Activated naive CD8-positive, alpha-beta T cell treated with anti-CD3 and anti-CD28 coated beads for 36 hours (primary cell): ENCODE data around the gene RBSN. TPM values are rescaled to one million over a fixed set of nuclear protein-coding genes. Genes with fewer than 3 reads are reported as not detected.

Experiments
- DNase-seq: peaks from one replicate; pipeline ENCODE4 v3.0.0; 2021
- H3K27ac Mint-ChIP-seq: one replicate; pipeline ENCODE4 v1.8.0; 2022; ENCODE audit warnings: mild to moderate bottlenecking, moderate library complexity, mixed read lengths
- H3K27me3 Mint-ChIP-seq: one replicate; pipeline ENCODE4 v1.8.0; 2022; ENCODE audit warnings: mild to moderate bottlenecking, mixed read lengths
- H3K36me3 Mint-ChIP-seq: one replicate; pipeline ENCODE4 v1.8.0; 2021; ENCODE audit warnings: mild to moderate bottlenecking, mixed read lengths
- H3K4me1 Mint-ChIP-seq: one replicate; pipeline ENCODE4 v1.8.0; 2021; ENCODE audit warnings: mixed read lengths
- H3K4me3 Mint-ChIP-seq: one replicate; pipeline ENCODE4 v1.8.0; 2022; ENCODE audit warnings: mild to moderate bottlenecking, moderate library complexity, mixed read lengths
- H3K9me3 Mint-ChIP-seq: one replicate; pipeline ENCODE4 v1.8.0; 2022; ENCODE audit warnings: mixed read lengths
- total RNA-seq, 2 experiments: library from RNA; stranded (reverse); gene quantifications; one replicate each; pipeline ENCODE4 v1.2.3, GENCODE V29; 2021

Gene RBSN
- total RNA-seq, 2 experiments from 2014 or later = 7.9 to 8.6 TPM

DNA sequence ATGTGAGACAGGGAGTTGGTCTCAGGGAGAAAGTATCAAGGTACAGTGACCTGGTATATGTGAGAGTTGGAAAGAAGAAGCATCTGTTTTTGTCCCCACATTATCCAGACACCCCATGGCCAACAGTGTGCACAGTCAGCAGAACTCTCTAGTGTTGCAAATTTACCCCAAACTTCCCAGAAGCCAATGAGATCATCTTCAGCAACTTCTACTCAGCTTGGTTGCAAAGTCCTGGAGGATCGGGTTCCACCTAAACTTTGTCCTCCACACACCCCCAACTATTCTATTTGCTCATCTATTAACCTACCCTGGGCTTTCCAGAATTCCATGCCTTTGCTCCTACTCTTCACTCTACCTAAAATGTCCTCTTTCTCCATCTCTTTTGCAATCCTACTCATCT, 15.7 kb downstream of the RBSN start:
- H3K36me3 Mint-ChIP-seq = peaks cover 12% of the 10 kb centered on the region
- H3K4me1 Mint-ChIP-seq = no peaks in the 10 kb centered on the region
- H3K9me3 Mint-ChIP-seq = no peaks in the 10 kb centered on the region
- H3K4me3 Mint-ChIP-seq = no peak overlapping the region
- DNase-seq = no peak
- no peaks in the 10 kb centered on the region for H3K27me3 Mint-ChIP-seq
- no peak overlapping the region for H3K27ac Mint-ChIP-seq

GRCh38 chr3:15081960-15082664, 16.8 kb downstream of the RBSN start:
- Mint-ChIP-seq H3K4me3 (no peak overlapping the region), H3K4me1 (no peaks in the 10 kb centered on the region), H3K9me3 (no peaks in the 10 kb centered on the region), H3K27me3 (no peaks in the 10 kb centered on the region), H3K36me3 (peaks cover 12% of the 10 kb centered on the region), H3K27ac (no peak overlapping the region)
- no peak for DNase-seq

DNA sequence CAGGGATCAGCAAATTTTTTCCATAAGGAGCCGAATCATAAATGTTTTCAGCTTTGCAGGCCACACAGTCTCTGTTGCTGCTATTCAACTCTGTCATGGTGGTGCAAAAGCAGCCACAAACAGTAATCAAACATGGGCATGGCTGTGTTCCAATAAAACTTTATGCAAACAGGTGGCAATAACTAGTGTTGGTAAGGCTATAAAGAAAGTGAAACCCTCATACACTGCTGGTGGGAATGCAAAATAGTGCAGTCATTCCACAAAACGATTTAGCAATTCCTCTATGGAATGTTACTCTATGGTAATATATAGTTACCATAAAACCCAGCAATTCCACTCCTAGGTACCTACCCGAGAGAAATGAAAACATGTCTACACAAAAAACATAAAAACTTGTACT, 19.9 kb downstream of the RBSN start:
- Mint-ChIP-seq H3K4me3 (no peak overlapping the region), H3K36me3 (peaks cover 8% of the 10 kb centered on the region), H3K4me1 (no peaks in the 10 kb centered on the region), H3K9me3 (no peaks in the 10 kb centered on the region), H3K27ac (no peak overlapping the region), H3K27me3 (no peaks in the 10 kb centered on the region)
- DNase-seq = no peak

- no peak overlapping the region for H3K4me3 Mint-ChIP-seq
- no peaks in the 10 kb centered on the region for H3K9me3 Mint-ChIP-seq
- no peaks in the 10 kb centered on the region for H3K27me3 Mint-ChIP-seq
- DNase-seq = no peak
- H3K27ac Mint-ChIP-seq = no peak overlapping the region
- no peaks in the 10 kb centered on the region for H3K36me3 Mint-ChIP-seq
- no peaks in the 10 kb centered on the region for H3K4me1 Mint-ChIP-seq
Measured at GRCh38 chr3:15074500-15074899, 24.4 kb downstream of the RBSN start.

DNA sequence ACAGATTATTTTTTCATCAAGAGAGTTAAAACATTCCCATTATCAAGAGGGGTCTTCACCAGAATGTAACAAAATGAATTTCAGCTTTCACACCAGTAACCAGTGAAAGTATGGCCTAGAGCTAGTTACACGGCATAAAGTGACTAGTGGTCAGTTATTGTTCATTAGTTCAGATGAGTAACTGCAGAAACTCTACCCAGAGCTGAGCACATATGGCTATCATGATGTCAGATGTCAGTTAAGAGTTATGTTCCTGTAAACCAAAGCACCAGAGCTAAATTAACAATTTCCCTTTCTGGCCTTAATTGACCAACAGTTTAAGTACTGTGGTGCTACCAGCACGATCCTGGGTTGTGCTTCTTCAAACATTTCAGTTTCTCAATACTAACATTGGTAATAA, 27.2 kb downstream of the RBSN start:
- H3K9me3 Mint-ChIP-seq = no peaks in the 10 kb centered on the region
- H3K4me3 Mint-ChIP-seq = no peak overlapping the region
- DNase-seq = no peak

GRCh38 chr3:15069441-15069840, 29.5 kb downstream of the RBSN start:
- no peak overlapping the region for H3K27ac Mint-ChIP-seq

More for the DNA sequence above, 27.2 kb downstream of the RBSN start:
- Mint-ChIP-seq H3K36me3 (no peaks in the 10 kb centered on the region), H3K4me1 (no peaks in the 10 kb centered on the region), H3K27ac (no peak overlapping the region), H3K27me3 (no peaks in the 10 kb centered on the region)

GRCh38 chr3:15066467-15066866, 32.5 kb downstream of the RBSN start:
- Mint-ChIP-seq H3K4me3 (peak overlapping the region; percentile 49), H3K9me3 (no peaks in the 10 kb centered on the region), H3K4me1 (peaks cover 19% of the 10 kb centered on the region), H3K36me3 (peaks cover 18% of the 10 kb centered on the region), H3K27ac (no peak overlapping the region), H3K27me3 (no peaks in the 10 kb centered on the region)
- no peak for DNase-seq

More at GRCh38 chr3:15069441-15069840, 29.5 kb downstream of the RBSN start:
- Mint-ChIP-seq H3K4me1 (peaks cover 4% of the 10 kb centered on the region), H3K4me3 (no peak overlapping the region), H3K9me3 (no peaks in the 10 kb centered on the region), H3K27me3 (no peaks in the 10 kb centered on the region), H3K36me3 (peaks cover 3% of the 10 kb centered on the region)
- no peak for DNase-seq

GRCh38 chr3:15065550-15066007, 33.4 kb downstream of the RBSN start:
- H3K27me3 Mint-ChIP-seq = no peaks in the 10 kb centered on the region
- peak overlapping the region; percentile 97 for H3K27ac Mint-ChIP-seq
- peak overlapping the region; percentile 96 for H3K4me3 Mint-ChIP-seq
- peaks cover 21% of the 10 kb centered on the region for H3K36me3 Mint-ChIP-seq
- peaks cover 22% of the 10 kb centered on the region for H3K4me1 Mint-ChIP-seq
- DNase-seq = no peak
- no peaks in the 10 kb centered on the region for H3K9me3 Mint-ChIP-seq

GRCh38 chr3:15064835-15065549, 34.0 kb downstream of the RBSN start, which contains the start of gene MRPS25:
MRPS25 (minus strand) TSS chr3:15065315; CDS start chr3:15065194, 121 bp downstream.
- Mint-ChIP-seq H3K27ac (peak within 1 kb of the TSS; percentile 97), H3K4me1 (peaks cover 22% of the 10 kb centered on the region), H3K9me3 (no peaks in the 10 kb centered on the region), H3K4me3 (peak within 1 kb of the TSS; percentile 96), H3K27me3 (no peaks in the 10 kb centered on the region), H3K36me3 (peaks cover 21% of the 10 kb centered on the region)
- peak; percentile 94 for DNase-seq

DNA sequence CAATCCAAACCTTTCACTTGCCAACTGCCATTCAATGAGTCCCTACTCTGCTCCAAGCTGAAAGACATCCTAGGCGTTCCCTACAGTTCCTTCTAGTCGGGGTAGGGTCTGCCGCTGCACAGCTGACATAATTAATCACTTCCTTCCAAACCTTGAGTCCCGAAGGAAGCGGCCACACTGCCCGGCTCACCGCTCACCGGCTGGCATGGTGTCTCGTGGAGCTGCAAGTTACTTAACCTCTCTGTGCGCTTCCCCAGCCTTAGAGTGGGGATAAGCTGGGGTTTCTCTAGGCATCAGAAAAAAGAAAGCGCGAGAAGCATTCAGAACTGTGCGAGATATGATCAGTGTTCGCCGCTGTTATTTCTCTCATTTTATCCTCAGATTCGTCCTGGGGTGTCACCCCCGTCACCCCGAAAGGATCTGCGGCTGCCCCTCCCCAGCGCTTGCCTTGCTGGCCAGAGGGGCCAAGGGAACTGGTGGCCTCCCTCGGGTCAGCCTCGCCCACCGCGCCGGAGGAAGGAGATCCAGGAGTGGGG, 34.6 kb downstream of the RBSN start:
- Mint-ChIP-seq H3K27me3 (no peaks in the 10 kb centered on the region), H3K4me1 (peaks cover 27% of the 10 kb centered on the region), H3K36me3 (peaks cover 27% of the 10 kb centered on the region), H3K9me3 (no peaks in the 10 kb centered on the region), H3K27ac (peak overlapping the region; percentile 97), H3K4me3 (peak overlapping the region; percentile 96)
- DNase-seq = peak; percentile 16

- H3K9me3 Mint-ChIP-seq = no peaks in the 10 kb centered on the region
- peak overlapping the region; percentile 97 for H3K27ac Mint-ChIP-seq
- peak overlapping the region; percentile 96 for H3K4me3 Mint-ChIP-seq
- no peak for DNase-seq
- peaks cover 27% of the 10 kb centered on the region for H3K4me1 Mint-ChIP-seq
- H3K27me3 Mint-ChIP-seq = no peaks in the 10 kb centered on the region
- peaks cover 31% of the 10 kb centered on the region for H3K36me3 Mint-ChIP-seq
Measured at GRCh38 chr3:15063656-15064286, 35.2 kb downstream of the RBSN start.

- no peaks in the 10 kb centered on the region for H3K9me3 Mint-ChIP-seq
- no peak for DNase-seq
- H3K4me1 Mint-ChIP-seq = peaks cover 29% of the 10 kb centered on the region
- H3K36me3 Mint-ChIP-seq = peaks cover 36% of the 10 kb centered on the region
- peak overlapping the region; percentile 96 for H3K4me3 Mint-ChIP-seq
- no peaks in the 10 kb centered on the region for H3K27me3 Mint-ChIP-seq
- H3K27ac Mint-ChIP-seq = peak overlapping the region; percentile 27
Measured at GRCh38 chr3:15063238-15063637, 35.7 kb downstream of the RBSN start.

DNA sequence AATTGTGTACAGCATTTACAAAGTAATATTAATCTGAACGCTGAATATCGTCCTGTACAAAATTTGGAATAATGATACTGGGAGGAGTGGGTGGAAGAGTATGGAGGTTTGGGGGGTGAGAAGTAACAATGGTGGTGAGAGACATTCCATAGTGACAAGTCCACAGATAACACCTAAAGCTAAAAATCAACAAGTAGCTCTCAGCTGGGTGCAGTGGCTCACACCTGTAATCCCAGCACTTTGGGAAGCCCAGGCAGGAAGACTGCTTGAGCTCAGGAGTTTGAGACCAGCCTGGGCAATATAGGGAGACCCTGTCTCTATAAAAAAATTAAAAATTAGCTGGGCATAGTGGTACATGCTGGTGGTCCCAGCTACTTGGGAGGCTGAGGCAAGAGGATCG, 38.9 kb downstream of the RBSN start:
- no peaks in the 10 kb centered on the region for H3K27me3 Mint-ChIP-seq

DNA sequence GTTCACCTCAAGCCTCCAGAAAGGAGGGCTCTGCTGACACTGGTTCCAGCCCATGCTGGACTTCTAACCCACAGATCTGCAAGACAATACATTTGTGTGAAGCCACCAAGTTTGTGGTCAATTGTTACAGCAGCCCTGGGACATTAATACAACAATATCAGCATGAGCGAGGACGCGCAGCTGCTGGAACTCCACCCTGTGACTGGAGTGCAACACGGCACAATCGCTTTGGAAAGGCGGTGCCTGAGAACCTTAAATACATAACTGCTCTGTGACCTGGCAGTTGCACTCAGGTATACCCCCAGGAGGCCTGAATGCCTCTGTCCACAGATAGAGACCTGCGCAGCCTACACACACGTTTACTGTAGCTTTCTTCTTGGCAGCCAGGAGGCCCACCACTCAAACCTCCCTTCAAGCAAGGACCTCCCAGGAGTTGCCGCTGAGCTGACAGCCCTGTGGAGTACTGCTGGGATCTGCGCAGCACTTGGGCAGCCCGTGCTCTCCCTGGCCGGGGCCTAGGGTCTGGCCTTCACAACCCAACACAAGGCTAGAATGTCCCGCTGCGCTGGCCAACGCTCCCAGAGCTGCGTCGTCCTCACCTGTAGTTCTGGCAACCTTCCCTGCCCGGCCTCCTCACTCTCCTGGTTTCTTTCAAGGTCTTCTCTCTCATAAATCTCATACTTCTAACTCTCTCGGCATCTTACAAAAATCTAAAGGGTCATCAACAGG, 42.1 kb downstream of the RBSN start:
- no peak for DNase-seq
- Mint-ChIP-seq H3K27me3 (no peaks in the 10 kb centered on the region), H3K4me1 (peaks cover 43% of the 10 kb centered on the region), H3K36me3 (peaks cover 68% of the 10 kb centered on the region), H3K4me3 (no peak overlapping the region), H3K27ac (peak overlapping the region; percentile 13), H3K9me3 (peaks cover 4% of the 10 kb centered on the region)

More for the DNA sequence above, 38.9 kb downstream of the RBSN start:
- Mint-ChIP-seq H3K9me3 (peaks cover 2% of the 10 kb centered on the region), H3K27ac (no peak overlapping the region), H3K4me3 (no peak overlapping the region), H3K36me3 (peaks cover 66% of the 10 kb centered on the region), H3K4me1 (peaks cover 38% of the 10 kb centered on the region)
- no peak for DNase-seq
